Hepatic stellate cell (primary cell): ENCODE data around the gene LRRC75B.

Source experiments
- DNase-seq: peaks from one replicate; pipeline ENCODE4 v3.0.0; 2011; ENCODE audit warnings: low spot score

Gene LRRC75B

GRCh38 chr22:24585461-24585860 lies 7.4 kb downstream of the LRRC75B start:
- no peak for DNase-seq

- DNase-seq, result no peak
These were observed 7.9 kb downstream of the LRRC75B start for GRCh38 chr22:24584871-24585411.

GRCh38 chr22:24584166-24584790 lies 8.6 kb downstream of the LRRC75B start:
- DNase-seq, result no peak

GRCh38 chr22:24583221-24584165 lies 9.4 kb downstream of the LRRC75B start:
- peak; percentile 25 for DNase-seq

- no peak for DNase-seq
These were observed 10.6 kb downstream of the LRRC75B start for GRCh38 chr22:24582056-24582814.

- DNase-seq, result peak; percentile 77
These were observed 12.6 kb downstream of the LRRC75B start for GRCh38 chr22:24580276-24580675.

- no peak for DNase-seq
These were observed 13.6 kb downstream of the LRRC75B start for GRCh38 chr22:24579258-24579601.

- DNase-seq, result no peak
These were observed 14.3 kb downstream of the LRRC75B start for GRCh38 chr22:24578355-24579257.

GRCh38 chr22:24576778-24577177 lies 16.1 kb downstream of the LRRC75B start:
- DNase-seq, result no peak

- no peak for DNase-seq
These were observed 21.6 kb downstream of the LRRC75B start for GRCh38 chr22:24571266-24571665.

- DNase-seq, result no peak
These were observed 25.2 kb downstream of the LRRC75B start for GRCh38 chr22:24567668-24568067.

- no peak for DNase-seq
These were observed 25.9 kb downstream of the LRRC75B start for GRCh38 chr22:24566899-24567511.

GRCh38 chr22:24565077-24565476 lies 27.8 kb downstream of the LRRC75B start:
- DNase-seq, result no peak

GRCh38 chr22:24564376-24565058 lies 28.4 kb downstream of the LRRC75B start:
- DNase-seq, result no peak

GRCh38 chr22:24563246-24563645 lies 29.6 kb downstream of the LRRC75B start:
- DNase-seq, result no peak

GRCh38 chr22:24559471-24559870 lies 33.4 kb downstream of the LRRC75B start:
- no peak for DNase-seq

- DNase-seq, result peak; percentile 100
These were observed 37.5 kb downstream of the LRRC75B start, which contains the start of gene SNRPD3 for GRCh38 chr22:24555165-24556039. Gene SNRPD3, plus strand, starts transcription at chr22:24555999. Its CDS starts 1,676 bp downstream, at chr22:24557675.

- peak; percentile 46 for DNase-seq
These were observed 38.3 kb downstream of the LRRC75B start, which contains the start of gene GUCD1 for GRCh38 chr22:24554313-24555164. Gene GUCD1, minus strand, starts transcription at chr22:24555138. Its CDS starts 147 bp downstream, at chr22:24554991.
